Subcutaneous abdominal adipose tissue (tissue), 5 donors: ENCODE results near the gene ASB16.
"Not testable (repeated sequence)": the region's sequence is repeated elsewhere in the genome, so short reads cannot be mapped to it uniquely, and the experiment has no call there.

Source experiments
- H3K27ac ChIP-seq: one replicate; pipeline ENCODE4 v1.7.0; 2013; ENCODE audit warnings: low read depth, mild to moderate bottlenecking, inconsistent platforms, low read length, moderate library complexity
- H3K27me3 ChIP-seq, 5 donors: one replicate each; pipeline ENCODE4 v1.7.0; 2013; ENCODE audit warnings: low read length in 5 of 5, inconsistent platforms in 1 of 5; ENCODE audit not compliant: control insufficient read depth in 5 of 5, insufficient read depth in 4 of 5
- H3K36me3 ChIP-seq, 5 donors: one replicate each; pipeline ENCODE4 v1.7.0; 2013; ENCODE audit warnings: low read length in 5 of 5; ENCODE audit not compliant: control insufficient read depth in 5 of 5, insufficient read depth in 5 of 5
- H3K4me1 ChIP-seq, 5 donors: one replicate each; pipeline ENCODE4 v1.7.0; 2013; ENCODE audit warnings: low read length in 5 of 5, mild to moderate bottlenecking in 3 of 5, moderate library complexity in 1 of 5; ENCODE audit not compliant: control insufficient read depth in 5 of 5, insufficient read depth in 5 of 5
- H3K4me3 ChIP-seq, 5 donors: one replicate each; pipeline ENCODE4 v1.7.0; 2013; ENCODE audit warnings: low read length in 5 of 5, low read depth in 1 of 5
- H3K9ac ChIP-seq, 5 donors: one replicate each; pipeline ENCODE4 v1.7.0; 2013; ENCODE audit warnings: low read length in 5 of 5, mild to moderate bottlenecking in 4 of 5, moderate library complexity in 3 of 5
- H3K9me3 ChIP-seq, 5 donors: one replicate each; pipeline ENCODE4 v1.7.0; 2013; ENCODE audit warnings: low read length in 5 of 5; ENCODE audit not compliant: control insufficient read depth in 5 of 5
- donor health status: healthy.
- donor health status: healthy.
- donor health status: healthy.
- donor health status: healthy.
- donor health status: healthy.

Gene ASB16

DNA sequence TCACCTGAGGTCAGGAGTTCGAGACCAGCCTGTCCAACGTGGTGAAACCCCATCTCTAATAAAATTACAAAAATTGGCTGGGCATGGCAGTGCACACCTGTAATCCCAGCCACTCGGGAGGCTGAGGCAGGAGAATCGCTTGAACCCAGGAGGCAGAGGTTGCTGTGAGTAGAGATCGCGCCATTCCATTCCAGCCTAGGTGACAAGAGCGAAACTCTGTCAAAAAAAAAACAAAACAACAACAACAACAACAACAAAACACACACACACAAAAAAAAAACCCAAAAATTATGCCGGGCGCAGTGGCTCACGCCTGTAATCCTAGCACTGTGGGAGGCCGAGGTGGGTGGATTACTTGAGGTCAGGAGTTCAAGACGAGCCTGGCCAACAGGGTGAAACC lies 39.1 kb upstream of the ASB16 start:
- not testable (repeated sequence) for H3K4me3 ChIP-seq

DNA sequence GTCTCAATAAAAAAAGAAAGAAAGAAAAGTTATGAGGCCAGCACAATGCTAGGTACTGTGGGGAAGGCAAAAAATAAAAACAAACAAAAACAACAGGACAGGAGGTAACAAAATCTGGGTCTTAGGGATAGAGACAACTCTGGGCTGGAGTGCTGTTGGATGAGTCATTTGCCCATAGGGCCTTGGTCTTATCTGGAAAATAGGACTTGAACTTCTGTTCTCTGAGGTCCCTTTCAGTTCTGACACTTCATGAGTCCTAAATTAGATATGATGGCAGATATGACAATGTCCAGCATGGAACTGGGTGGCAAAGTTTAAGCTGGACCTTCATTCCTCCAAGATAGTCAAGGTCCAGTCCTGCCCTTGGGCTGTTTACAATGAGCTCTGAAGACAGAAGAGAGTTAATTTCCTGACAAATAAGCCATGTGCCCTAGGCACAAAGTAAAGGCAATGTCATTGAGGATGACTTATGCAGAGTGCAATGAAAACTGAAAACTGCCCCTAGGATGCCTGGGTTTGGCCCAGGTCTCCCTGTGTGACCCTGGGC lies 38.2 kb upstream of the ASB16 start:
- Histone ChIP-seq H3K36me3 (no peaks in the 10 kb centered on the region), H3K9me3 (no peaks in the 10 kb centered on the region), H3K4me1 (no peaks in the 10 kb centered on the region), H3K27me3 (peaks cover 0 to under 1% (median 0%) of the 10 kb centered on the region in 5 donors), H3K4me3 (no peak overlapping the region), H3K9ac (no peak overlapping the region), H3K27ac (no peak overlapping the region)

More for the DNA sequence above, 39.1 kb upstream of the ASB16 start:
- not testable (repeated sequence) for H3K27ac ChIP-seq, H3K4me1 ChIP-seq, H3K9me3 ChIP-seq, H3K9ac ChIP-seq, H3K27me3 ChIP-seq, H3K36me3 ChIP-seq

DNA sequence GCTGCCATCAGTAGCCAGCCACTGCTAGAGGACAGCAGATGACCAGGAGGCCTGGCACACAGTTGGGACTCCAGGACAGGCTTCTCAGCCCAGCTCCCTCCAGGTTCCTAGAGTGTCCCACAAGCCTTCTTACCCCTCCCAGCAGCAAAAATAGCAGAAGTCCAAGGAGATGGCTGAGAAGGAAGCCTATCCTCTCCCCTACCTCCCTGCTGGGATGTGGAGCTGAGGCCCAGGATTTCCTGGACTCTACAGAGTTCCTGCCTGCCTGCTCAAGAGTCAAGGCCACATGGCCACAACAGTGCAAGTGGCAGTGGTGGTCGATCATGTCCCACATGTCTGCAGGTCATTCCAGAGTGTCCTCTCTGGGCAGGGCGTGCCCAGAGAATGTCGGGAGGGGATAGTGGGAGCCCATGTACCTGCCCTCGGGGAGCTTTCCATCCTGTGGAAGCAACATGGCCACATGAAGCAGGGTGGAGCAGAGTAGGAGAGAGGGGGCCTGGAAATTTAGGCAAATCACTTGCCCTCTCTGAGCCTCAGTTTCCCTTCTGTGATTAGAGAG lies 36.5 kb upstream of the ASB16 start:
- H3K9ac ChIP-seq, result no peak overlapping the region
- H3K27ac ChIP-seq, result no peak overlapping the region
- no peaks in the 10 kb centered on the region for H3K36me3 ChIP-seq
- no peak overlapping the region for H3K4me3 ChIP-seq
- H3K9me3 ChIP-seq, result no peaks in the 10 kb centered on the region
- peaks cover 0 to 3% (median 2%) of the 10 kb centered on the region in 5 donors for H3K27me3 ChIP-seq
- H3K4me1 ChIP-seq, result peaks cover 0 to 10% (median 7%) of the 10 kb centered on the region in 5 donors

- Histone ChIP-seq H3K36me3 (no peaks in the 10 kb centered on the region), H3K9ac (no peak overlapping the region), H3K4me3 (no peak overlapping the region), H3K9me3 (no peaks in the 10 kb centered on the region), H3K4me1 (peaks cover 0 to 10% (median 7%) of the 10 kb centered on the region in 5 donors), H3K27me3 (peaks cover 0 to 5% (median 3%) of the 10 kb centered on the region in 5 donors), H3K27ac (no peak overlapping the region)
Measured at GRCh38 chr17:44134752-44135568, 35.5 kb upstream of the ASB16 start.

DNA sequence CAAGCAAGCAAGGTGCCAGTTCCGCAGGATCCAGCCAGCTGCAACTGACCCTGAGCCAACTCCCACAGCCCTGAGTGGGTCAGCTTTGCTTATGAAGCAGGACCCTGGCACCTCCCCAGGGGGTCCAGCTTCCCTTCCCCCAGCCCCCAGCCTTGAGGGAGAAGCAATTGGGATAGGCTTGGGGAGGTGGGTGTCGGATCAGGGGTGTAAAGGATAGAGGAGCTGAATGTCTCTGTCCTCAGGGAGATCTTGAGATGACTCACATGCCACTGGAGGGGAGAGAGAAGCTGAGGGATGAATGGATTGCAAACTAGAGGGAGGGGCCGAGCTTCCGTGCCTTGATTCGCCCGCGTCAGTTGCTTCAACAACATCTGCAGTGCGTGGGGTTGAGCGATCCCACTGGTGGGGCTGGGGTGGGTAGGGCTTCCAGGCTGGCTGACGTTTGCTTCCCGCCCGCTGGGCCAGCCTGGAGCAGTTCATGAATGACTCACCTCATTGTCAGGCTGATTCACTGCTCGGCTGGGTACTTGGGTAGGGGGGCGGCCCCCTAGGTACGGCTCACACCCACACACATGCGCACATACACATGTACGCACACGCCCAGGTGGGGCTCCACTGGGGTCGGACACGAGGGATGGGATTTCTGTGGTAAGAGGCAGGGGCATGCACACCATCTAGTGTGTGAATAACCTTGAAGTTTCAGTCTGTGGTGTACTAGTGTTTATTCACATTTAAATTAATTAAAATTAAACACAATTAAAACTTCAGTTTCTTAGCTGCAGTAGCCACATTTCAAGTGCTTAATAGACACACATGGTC lies 32.4 kb upstream of the ASB16 start:
- no peaks in the 10 kb centered on the region for H3K9me3 ChIP-seq
- no peak overlapping the region for H3K27ac ChIP-seq
- peaks cover 0 to 5% (median 3%) of the 10 kb centered on the region in 5 donors for H3K27me3 ChIP-seq
- no peak overlapping the region for H3K4me3 ChIP-seq
- peak overlapping the region in 1 of 5 donors; percentile 27 for H3K9ac ChIP-seq
- no peaks in the 10 kb centered on the region for H3K36me3 ChIP-seq
- peaks cover 3 to 21% (median 16%) of the 10 kb centered on the region in 5 donors for H3K4me1 ChIP-seq

- not testable (repeated sequence) for H3K36me3 ChIP-seq, H3K4me3 ChIP-seq, H3K27me3 ChIP-seq, H3K9ac ChIP-seq, H3K27ac ChIP-seq, H3K9me3 ChIP-seq
- peaks cover 4 to 46% (median 30%) of the 10 kb centered on the region in 5 donors for H3K4me1 ChIP-seq
Measured at GRCh38 chr17:44143921-44144320, 26.6 kb upstream of the ASB16 start.

DNA sequence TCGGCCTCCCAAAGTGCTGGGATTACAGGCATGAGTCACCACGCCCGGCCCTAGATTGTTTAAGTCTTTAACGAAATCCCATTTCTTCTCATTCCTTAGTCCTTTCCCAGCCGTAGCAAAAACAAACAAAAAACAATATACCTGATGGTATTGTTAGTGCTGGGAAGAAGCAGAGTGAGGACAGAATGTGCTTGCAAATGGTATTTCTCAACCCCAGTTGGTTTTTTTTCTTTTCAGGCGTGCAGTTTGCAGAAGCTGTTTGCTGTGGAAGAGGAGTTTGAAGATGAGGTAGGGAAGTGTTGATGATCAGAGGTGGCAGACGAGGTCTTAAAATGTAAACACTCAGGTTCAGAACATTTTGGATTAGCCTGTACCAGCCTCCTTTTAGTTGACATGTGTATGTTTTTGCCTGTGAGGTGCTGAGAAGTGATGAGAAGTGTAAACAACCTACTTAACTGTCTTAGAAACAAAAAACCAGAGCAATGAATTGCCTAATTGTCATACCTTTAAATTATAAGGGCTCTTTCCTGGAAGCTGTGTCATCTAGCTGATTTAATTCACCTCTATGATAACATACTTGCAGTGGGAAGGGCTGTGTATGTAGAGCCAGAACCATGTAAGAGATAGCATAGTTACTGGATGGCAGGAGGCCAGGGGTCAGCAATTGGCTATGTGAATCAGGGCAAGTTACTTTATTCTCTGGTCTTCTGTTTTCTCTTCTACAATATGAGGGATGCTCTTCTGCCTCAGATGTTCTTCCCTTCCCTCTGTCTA lies 25.4 kb upstream of the ASB16 start:
- no peak overlapping the region for H3K9ac ChIP-seq
- no peaks in the 10 kb centered on the region for H3K36me3 ChIP-seq
- H3K27ac ChIP-seq, result no peak overlapping the region
- no peak overlapping the region for H3K4me3 ChIP-seq
- H3K9me3 ChIP-seq, result no peaks in the 10 kb centered on the region
- peaks cover 4 to 48% (median 31%) of the 10 kb centered on the region in 5 donors for H3K4me1 ChIP-seq
- H3K27me3 ChIP-seq, result no peaks in the 10 kb centered on the region

GRCh38 chr17:44146375-44147346 lies 23.8 kb upstream of the ASB16 start:
- Histone ChIP-seq H3K4me3 (no peak overlapping the region), H3K9me3 (no peaks in the 10 kb centered on the region), H3K36me3 (no peaks in the 10 kb centered on the region), H3K9ac (peak overlapping the region in 3 of 5 donors; percentile 7 to 56 (median 51)), H3K4me1 (peaks cover 4 to 48% (median 31%) of the 10 kb centered on the region in 5 donors), H3K27ac (no peak overlapping the region), H3K27me3 (no peaks in the 10 kb centered on the region)
